ENCODE measurements around the gene RPL22.

DNA sequence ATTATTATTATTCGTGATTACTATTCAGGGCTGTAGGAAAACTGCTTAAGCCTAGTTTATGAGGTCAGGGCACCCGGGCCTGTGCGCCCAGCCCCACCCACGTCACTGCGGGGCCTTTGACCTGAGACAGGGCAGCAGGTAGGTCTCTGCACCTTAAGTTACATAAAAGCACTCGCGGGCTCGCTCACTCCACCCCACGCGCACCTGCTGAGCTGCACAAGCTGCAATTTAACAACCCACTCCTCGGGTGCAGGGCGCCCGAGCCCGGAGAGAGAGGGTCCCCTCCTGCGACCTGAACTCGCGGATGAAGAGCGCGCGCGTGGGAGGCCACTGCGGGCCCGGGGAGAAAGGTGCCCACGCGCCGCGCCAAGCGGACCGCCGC, 35.9 kb upstream of the RPL22 start:
- TF ChIP-seq POLR2A (IDR thresholded peaks at IDR 0.05; ENCODE audit: low read length) = no peak
- TF ChIP-seq GATA1 (IDR thresholded peaks at IDR 0.05; ENCODE audit: low read depth, low read length) = no peak
